Measurements from ENCODE around the gene NFX1. TPM values are rescaled to one million over a fixed set of nuclear protein-coding genes. Genes with fewer than 3 reads are reported as not detected.
A peak's percentile ranks its signal among the peaks of the same experiment; 100 is the strongest.

Gene NFX1
- total RNA-seq, 4 donors from 2014 or later, result 35.2 to 101 (median 59.6) TPM

GRCh38 chr9:33254211-33254610 is 36.1 kb upstream of the NFX1 start:
- no peak for TF ChIP-seq CTCF (IDR thresholded peaks at IDR 0.05)
- TF ChIP-seq POLR2A (IDR thresholded peaks at IDR 0.05), result no peak
- DNase-seq, result no peak
- Histone ChIP-seq H3K4me3 (no peak overlapping the region), H3K36me3 (peaks cover 0 to 85% (median 0%) of the 10 kb centered on the region in 3 donors), H3K9me3 (no peaks in the 10 kb centered on the region), H3K4me1 (peaks cover 0 to 1% (median 0%) of the 10 kb centered on the region in 4 donors), H3K27me3 (no peaks in the 10 kb centered on the region), H3K27ac (no peak overlapping the region)

- TF ChIP-seq CTCF (IDR thresholded peaks at IDR 0.05) (no peak), POLR2A (IDR thresholded peaks at IDR 0.05) (no peak)
- Histone ChIP-seq H3K36me3 (peaks cover 0 to 85% (median 0%) of the 10 kb centered on the region in 3 donors), H3K27me3 (no peaks in the 10 kb centered on the region), H3K9me3 (no peaks in the 10 kb centered on the region), H3K27ac (no peak overlapping the region), H3K4me3 (no peak overlapping the region), H3K4me1 (no peaks in the 10 kb centered on the region)
- peak in 1 of 3 donors; percentile 17 for DNase-seq
These were observed 35.3 kb upstream of the NFX1 start for GRCh38 chr9:33255014-33255413.

- no peak for DNase-seq
- Histone ChIP-seq H3K27me3 (no peaks in the 10 kb centered on the region), H3K4me1 (no peaks in the 10 kb centered on the region), H3K9me3 (no peaks in the 10 kb centered on the region), H3K4me3 (no peak overlapping the region), H3K36me3 (peaks cover 0 to 88% (median 0%) of the 10 kb centered on the region in 3 donors), H3K27ac (peak overlapping the region in 3 of 4 donors; percentile 23 to 62 (median 24))
- TF ChIP-seq POLR2A (IDR thresholded peaks at IDR 0.05), result no peak
- TF ChIP-seq CTCF (IDR thresholded peaks at IDR 0.05), result no peak
These were observed 34.8 kb upstream of the NFX1 start for GRCh38 chr9:33255471-33255870.

GRCh38 chr9:33256236-33256635 is 34.1 kb upstream of the NFX1 start:
- H3K4me3 ChIP-seq, result no peak overlapping the region
- no peaks in the 10 kb centered on the region for H3K9me3 ChIP-seq
- no peaks in the 10 kb centered on the region for H3K4me1 ChIP-seq
- peaks cover 0 to 95% (median 0%) of the 10 kb centered on the region in 3 donors for H3K36me3 ChIP-seq
- no peaks in the 10 kb centered on the region for H3K27me3 ChIP-seq
- H3K27ac ChIP-seq, result peak overlapping the region in 2 of 4 donors; percentile 24 to 62
- DNase-seq, result no peak
- TF ChIP-seq CTCF (IDR thresholded peaks at IDR 0.05), result no peak
- peak in 1 of 2 donors; percentile 14 for TF ChIP-seq POLR2A (IDR thresholded peaks at IDR 0.05)

GRCh38 chr9:33257276-33257675 is 33.0 kb upstream of the NFX1 start:
- Histone ChIP-seq H3K27me3 (no peaks in the 10 kb centered on the region), H3K9me3 (no peaks in the 10 kb centered on the region), H3K27ac (no peak overlapping the region), H3K36me3 (peaks cover 0 to 98% (median 0%) of the 10 kb centered on the region in 3 donors), H3K4me3 (no peak overlapping the region), H3K4me1 (peaks cover 0 to 2% (median 0%) of the 10 kb centered on the region in 4 donors)
- TF ChIP-seq CTCF (IDR thresholded peaks at IDR 0.05) (no peak), POLR2A (IDR thresholded peaks at IDR 0.05) (no peak)
- no peak for DNase-seq

- no peak overlapping the region for H3K4me3 ChIP-seq
- H3K36me3 ChIP-seq, result peaks cover 0 to 68% (median 0%) of the 10 kb centered on the region in 3 donors
- H3K4me1 ChIP-seq, result peaks cover 0 to 13% (median under 1%) of the 10 kb centered on the region in 4 donors
- no peak for TF ChIP-seq POLR2A (IDR thresholded peaks at IDR 0.05)
- H3K27ac ChIP-seq, result no peak overlapping the region
- H3K9me3 ChIP-seq, result no peaks in the 10 kb centered on the region
- no peak for DNase-seq
- no peaks in the 10 kb centered on the region for H3K27me3 ChIP-seq
These were observed 29.9 kb upstream of the NFX1 start for GRCh38 chr9:33260372-33260771.
